Suprapubic skin (tissue), 4 donors: ENCODE results near the gene HNRNPH3.

ENCODE experiments used
- CTCF ChIP-seq, 2 donors: fragments of 200-600 bp in 1 of 2; fragments of 450-650 bp in 1 of 2; sonication (generic) in 1 of 2; IDR thresholded peaks; one replicate each; pipeline ENCODE4 v1.5.1; 2016 to 2019; ENCODE audit warnings: antibody characterized with exemption in 2 of 2, mild to moderate bottlenecking in 1 of 2, moderate library complexity in 1 of 2
- POLR2A ChIP-seq, 2 donors: fragments of 450-650 bp; IDR thresholded peaks; one replicate each; pipeline ENCODE4 v1.6.1; 2017; ENCODE audit warnings: antibody characterized with exemption in 2 of 2, mild to moderate bottlenecking in 2 of 2, moderate library complexity in 2 of 2
- POLR2AphosphoS5 ChIP-seq, 3 donors: sonication (generic); formaldehyde crosslinking; IDR thresholded peaks; one replicate each; pipeline ENCODE4 v1.6.1; 2017; ENCODE audit warnings: antibody characterized with exemption in 3 of 3

GRCh38 chr10:68346774-68347173, 14.9 kb downstream of the HNRNPH3 start:
- TF ChIP-seq CTCF (IDR thresholded peaks at IDR 0.05) (no peak), POLR2A (IDR thresholded peaks at IDR 0.05) (no peak), POLR2AphosphoS5 (IDR thresholded peaks at IDR 0.05) (no peak)
